A204.1 (cell line): ENCODE data around the gene SERPINB6.
A peak's percentile ranks its signal among the peaks of the same experiment; 100 is the strongest.
"Not testable (repeated sequence)": the region's sequence is repeated elsewhere in the genome, so short reads cannot be mapped to it uniquely, and the experiment has no call there.

Source experiments
- FAIRE-seq: peaks from 2 replicates; lab custom pipeline; 2012; peaks lifted over from hg19 to GRCh38; lab: Jason Lieb, UNC

SERPINB6 gene

DNA sequence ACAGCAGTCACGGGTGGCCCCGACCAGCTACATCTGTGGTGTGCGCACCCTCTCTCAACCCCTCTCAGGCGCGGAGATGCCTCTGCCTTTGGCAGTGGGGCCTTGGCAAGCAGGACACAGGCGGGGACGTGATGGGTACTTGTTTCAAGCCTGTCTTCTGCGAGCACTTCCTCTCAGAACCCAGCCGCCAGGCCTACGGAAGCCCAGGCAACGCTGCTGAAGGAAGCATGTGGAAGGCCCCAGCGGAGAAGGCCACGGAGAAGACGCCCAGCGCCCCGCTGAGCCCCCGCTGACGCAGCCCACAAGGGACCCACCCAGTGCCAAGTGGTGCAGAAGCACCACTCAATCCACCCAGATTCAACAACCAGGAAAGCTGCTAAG lies 13.0 kb downstream of the SERPINB6 start:
- FAIRE-seq, result no peak

DNA sequence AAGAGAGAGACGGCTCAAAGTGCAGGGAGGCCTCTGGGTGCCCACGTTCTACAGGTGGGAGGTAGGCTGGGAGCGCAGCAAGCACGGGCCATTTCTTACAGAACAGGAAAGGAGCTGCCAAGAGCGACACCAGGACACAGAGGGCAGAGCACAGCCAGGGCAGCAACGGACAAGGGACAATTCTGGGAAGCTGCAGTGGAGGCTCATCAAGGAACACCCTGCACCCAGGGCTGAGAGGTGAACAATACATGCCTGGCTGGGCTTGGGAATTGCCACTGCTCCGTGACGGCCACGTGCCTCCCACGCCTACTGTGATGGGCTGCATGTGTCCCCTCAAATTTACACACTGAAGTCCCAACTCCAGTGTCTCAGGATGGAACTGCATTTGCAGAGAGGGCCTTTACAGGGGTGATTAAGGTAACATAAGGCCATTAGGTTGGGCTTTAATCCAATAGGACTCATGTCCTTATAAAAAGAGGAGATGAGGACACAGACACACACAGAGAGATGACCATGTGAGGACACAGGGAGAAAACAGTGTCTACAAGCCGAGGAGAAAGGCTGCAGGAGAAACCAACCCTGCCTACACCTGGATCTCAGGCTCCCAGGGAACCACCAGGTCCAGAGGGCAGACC lies 13.6 kb downstream of the SERPINB6 start:
- no peak for FAIRE-seq

DNA sequence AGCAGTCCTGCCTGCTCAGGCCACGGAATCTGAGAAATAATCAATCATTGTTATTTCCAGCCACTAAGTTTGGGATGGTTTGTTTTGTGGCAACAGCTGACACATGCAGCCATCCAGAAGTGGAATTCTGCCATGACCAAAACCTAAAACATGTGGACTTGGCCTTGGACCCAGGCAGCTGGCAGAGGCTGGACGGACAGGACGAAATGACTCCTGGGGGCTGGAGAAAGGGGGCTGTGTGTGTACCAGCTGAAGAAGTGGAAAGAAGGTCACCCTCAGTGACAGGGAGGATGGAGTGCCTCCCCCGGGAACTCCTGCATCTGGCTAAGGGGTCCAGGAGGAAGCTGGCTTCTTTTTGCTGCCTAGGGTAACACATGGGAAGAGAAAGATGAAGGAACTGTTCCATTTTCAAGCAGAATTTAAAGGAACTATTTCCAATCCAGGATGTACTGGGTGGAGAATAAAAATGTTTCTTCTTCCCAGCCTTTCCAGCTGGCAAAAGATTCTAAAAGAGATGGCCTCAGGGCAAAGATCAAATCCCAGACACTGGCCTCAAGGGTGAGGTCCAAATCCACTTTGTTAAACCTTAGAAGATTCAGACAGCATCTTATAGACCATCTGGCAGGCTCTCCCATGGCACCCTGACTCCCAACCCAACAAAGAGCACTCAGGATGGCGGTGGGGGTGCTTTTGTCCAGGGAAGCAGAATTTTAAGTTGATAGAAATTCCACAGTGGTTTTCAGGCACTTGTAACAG lies 14.3 kb downstream of the SERPINB6 start:
- FAIRE-seq, result no peak

DNA sequence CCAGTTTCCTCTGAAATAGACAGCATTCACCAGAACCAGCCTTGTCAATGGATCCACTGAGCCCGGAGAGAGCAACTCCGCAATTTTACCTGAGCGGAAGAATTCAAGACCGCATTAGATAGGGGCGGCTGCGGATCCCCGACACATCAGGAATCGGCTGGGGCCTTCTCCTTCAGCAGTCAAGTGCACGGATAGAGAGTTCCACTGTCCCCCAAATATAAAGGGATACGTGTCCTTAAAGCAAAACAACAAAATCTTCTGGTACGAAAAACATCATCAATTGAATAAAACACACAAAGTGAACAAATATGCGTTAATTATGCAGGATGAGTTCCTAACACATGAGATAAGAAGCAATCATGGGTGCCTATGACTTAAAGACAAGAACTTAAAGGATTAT lies 18.3 kb downstream of the SERPINB6 start:
- no peak for FAIRE-seq

DNA sequence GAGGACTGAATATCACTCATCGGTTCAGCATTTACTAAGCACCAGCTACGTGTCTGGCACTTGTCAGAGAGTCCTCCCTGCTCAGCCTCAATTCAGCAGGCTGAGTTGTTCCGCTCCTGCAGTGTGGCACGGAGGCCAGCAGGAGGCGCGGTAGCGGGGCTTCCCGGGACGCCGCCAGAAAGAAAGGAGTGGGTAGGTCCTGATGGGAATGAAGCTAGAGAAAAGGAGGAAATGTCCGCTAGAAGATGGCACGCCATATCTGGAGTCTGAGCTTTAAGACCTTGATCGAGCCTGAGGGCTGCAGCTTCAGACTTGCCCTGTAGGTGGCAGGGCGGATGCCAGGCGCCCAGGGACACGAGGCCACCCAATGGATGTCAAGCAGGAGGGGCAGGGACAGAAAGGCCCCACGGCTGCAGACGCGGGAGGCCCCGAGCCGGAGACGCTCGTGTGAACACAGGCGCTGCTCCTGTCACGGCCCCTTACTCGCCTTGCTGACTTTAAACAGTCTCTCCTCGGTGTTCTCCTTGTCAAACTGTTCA lies 18.7 kb downstream of the SERPINB6 start:
- FAIRE-seq, result peak; percentile 68

DNA sequence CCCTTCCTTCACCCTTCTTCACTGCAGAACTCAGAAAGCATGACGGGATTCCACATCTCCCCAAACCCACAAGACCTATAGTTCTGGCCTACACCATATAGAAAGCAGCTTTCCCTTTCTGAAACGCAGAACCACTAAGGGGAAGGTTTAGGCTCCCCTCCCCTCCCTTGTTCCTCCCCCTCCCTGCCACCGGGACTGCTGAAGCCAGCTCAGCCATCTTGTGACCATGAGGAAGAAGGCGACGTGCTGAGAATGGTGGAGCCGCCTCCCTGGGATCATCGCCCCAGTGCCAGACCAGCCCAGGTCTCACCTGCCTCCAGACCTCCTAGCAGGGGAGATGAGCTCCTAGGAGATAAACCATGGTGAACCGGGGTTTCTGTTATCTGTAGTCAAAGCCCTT lies 19.6 kb downstream of the SERPINB6 start:
- no peak for FAIRE-seq

DNA sequence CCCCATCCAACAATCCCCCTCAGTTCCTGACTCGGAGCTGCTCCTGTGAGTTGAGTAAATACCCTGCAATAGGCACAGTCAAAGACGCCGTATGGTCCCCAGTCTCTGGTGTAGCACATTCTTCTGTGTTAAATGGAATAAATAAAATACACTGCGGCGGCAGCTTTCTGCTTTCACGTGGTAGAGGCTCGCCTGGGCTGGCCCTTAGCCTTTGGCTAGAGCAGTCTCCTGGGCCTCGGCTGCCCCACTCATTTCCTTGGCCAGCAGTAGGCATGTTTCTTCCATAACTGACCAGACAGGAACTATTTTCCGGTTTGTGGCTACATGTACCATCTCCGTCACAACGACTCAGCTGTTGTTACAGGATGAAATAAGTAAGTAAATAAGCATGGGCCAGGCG lies 20.7 kb downstream of the SERPINB6 start:
- FAIRE-seq, result no peak

DNA sequence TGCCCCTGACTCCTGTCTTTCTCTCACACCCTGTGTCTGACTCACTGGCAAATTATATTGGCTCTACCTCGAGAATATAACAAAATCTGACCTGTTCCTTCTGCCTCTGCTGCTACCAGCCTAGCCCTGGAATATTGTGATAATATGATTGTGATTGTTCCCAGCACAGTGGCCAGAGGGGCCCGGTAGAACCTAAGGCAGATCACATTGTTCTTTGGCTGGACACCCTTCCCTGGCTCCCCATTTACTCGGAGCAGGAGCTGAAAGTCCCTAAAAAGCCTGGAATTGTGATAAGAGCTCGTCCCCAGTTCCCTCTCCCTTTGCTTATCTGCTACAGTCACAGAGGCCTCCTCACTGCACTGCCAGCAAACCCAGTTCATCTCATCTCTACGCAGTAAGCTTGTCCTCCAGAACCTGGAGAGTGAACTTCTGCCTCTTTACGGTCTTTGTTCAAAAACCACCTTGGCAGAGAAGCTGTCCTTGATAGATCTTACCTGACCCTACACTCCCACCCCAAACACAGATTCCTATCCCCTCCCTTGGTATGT lies 21.8 kb downstream of the SERPINB6 start:
- FAIRE-seq, result no peak

DNA sequence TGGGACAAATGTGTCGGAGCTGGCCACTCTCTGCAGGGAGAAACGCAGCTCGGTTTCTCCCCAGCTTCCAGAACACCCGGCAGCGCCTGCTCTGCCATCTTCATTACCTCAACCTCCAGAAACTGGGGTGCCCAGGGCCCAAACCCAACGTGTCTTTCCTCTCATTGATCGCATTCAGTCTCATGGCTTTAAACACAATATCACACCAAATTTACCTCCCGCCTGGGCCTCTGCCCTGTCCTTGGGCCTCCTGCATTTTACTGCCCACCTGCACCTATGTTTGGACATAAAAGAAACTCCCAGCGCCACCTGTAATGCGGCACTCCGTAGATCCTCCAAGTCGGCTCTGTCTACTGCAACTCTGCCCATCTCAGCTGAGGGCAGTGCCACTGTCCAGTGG lies 22.2 kb downstream of the SERPINB6 start:
- FAIRE-seq, result no peak

DNA sequence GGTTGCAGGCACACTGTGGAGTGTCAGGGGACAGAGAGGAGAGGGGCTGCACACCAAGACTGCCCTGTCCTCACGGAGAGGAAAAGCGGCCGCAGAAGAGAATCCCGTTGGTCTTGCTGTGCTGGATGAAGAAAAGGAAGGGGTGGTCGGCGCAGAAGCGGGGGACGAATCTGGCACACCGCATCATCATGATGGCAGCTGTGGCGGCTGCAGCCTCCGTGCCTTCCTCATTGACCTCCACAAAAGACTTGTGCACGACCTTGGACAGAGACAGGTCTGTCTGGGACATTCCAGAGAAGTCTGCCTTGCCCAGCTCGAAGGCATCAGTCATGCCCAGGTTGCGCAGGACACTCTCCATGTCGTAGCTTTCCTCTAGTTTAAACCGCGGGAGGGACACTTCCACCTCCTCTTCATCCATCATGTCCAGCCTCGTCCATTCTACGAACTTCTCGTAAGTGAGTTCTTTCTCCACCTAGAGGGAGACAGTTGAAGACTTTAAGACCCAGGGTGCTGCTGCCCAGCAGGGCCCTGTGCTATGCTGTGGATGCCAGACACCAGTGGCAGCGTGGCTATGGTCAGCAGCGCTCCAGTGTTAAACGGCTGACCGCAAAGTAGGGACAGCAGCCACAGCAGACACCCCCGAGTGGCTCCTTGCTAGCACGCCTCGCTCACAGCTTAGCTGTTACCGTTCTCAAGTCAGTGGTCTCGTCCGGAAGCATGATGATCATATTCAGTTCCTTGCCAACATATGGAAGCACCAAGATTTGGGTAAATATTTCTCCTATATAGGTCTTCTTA lies 22.9 kb downstream of the SERPINB6 start:
- no peak for FAIRE-seq

DNA sequence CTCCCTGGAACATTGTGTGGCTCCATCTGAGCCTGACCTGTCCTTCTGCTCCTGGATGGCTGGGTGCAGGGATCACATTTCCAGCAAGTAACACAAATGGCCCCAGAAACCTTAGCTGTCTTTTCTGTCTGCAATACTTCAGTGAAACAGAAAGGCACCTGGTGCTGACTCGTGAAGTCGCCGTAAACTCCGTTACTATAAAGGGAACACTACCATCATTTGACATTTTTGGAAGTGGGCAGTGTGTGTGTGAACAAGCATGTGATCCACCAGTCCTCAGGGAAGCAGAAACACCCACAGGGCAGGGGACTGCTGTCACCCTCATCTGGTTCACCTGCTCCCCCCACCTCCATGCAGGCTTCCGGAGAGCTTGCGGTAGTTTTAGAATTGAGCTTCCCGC lies 23.9 kb downstream of the SERPINB6 start:
- FAIRE-seq, result no peak

DNA sequence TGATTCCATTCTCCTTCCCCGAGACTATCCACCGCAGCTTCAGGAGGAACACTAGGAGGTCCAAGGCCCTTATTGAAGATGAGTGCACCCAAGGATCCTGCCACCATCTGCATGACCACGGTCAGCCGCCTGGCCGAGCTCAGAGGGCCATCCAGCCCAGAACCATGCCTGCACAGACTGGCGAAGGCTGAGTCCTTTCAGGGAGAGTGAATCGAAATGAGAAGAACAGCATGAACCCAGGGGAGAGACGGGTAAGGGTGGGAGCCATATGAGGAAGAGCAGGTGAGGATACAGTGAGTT lies 26.3 kb downstream of the SERPINB6 start:
- no peak for FAIRE-seq

DNA sequence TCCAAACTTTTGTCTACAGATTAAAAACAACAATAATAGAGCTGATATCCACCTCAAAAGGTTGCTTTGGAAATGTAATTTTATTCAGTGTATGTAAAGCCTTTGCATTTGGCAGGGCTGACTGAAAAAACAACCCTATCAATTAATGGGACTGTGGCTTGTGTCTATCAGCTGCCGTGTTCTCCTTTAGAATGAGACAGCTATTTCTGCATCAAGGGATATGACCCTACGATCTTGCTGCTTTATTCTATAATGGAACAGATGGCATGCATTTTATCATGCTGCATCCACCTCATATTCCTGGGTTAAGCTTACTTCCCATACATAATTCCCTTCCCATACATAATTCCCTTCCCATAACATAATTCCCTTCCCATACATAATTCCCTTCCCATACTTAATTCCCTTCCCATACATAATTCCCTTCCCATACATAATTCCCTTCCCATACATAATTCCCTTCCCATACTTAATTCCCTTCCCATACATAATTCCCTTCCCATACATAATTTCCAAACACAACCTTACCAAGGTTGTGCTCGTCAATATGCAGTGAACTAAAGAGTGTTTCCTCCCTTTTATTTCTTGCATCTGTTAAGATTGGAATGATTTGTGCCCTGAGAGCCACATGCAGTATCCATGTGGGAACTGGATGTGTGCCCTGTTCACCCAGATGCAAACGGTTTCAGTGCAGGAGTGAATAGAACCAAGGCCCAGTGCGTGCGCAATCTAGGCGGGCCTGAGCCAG lies 26.8 kb downstream of the SERPINB6 start:
- no peak for FAIRE-seq

DNA sequence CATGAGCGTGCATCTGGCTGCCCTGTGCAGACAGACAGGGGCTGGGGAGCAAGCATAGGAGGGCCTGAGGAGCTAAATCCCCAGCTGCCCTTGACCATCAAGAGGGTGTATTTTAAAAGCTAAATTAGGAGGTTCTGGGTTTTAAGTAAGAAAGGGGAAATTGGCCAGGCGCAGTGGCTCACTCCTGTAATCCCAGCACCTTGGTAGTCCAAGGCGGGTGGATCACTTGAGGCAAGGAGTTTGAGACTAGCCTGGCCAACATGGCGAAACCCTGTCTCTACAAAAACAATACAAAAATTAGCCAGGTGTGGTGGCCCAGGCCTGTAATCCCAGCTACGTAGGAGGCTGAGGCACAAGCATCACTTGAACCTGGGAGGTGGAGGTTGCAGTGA lies 27.8 kb downstream of the SERPINB6 start:
- FAIRE-seq, result no peak

DNA sequence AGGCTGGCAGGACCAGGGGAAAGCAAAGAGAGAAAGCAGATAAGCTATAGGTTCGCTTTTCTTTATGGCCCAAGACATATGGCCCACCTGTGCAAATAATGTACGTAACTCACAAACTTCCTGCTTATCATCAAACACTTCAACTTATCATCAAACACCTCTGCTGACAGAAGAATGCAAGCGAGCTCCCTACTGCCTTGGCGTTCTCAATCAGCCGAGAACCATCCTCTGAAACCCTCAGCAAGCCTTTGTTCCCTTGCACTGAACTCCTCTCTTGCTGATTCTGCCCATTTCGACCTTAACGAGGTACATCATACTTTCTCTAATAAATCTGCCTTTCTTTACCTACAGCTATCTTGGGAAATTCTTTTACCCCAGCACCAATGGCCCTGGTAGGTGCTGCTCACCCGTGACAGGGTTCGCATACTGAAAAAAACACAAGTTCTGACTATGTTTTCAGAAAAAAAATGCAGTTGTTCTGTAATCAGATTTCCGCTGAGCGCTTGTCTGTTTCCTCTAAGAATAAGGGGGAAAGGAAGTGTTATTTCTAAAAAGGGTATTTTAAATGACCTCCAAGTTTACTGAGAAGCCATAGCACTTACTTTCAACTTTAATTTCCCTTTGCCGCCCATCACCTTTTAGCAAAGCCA lies 28.3 kb downstream of the SERPINB6 start:
- no peak for FAIRE-seq

DNA sequence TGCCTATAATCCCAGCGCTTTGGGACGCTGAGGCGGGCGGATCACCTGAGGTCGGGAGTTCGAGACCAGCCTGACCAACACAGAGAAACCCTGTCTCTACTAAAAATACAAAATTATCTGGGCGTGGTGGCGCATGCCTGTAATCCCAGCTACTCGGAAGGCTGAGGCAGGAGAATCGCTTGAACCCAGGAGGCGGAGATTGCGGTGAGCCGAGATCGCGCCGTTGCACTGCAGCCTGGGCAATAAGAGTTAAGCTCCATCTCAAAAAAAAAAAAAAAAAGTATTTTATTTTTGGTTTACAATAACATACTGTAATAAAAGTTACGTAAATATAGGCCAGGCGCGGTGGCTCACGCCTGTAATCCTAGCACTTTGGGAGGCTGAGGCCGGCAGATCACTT lies 29.3 kb downstream of the SERPINB6 start:
- not testable (repeated sequence) for FAIRE-seq

DNA sequence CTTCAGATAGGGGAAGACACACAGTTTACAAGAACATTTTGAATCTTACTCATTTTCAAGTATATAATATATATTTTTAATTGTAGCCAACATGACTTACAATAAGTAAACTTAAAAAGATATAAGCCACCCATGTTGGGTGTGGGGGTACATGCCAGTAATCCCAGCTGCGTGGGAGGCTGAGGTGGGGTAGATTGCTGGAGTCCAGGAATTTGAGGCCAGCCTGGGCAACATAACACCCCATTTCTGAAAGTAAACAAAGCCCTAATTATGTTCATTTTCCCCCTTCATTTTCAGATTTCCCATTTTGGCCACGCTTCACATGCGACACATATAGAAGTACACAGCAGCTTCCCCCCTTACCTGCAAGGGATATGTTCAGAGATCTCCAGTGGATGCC lies 30.5 kb downstream of the SERPINB6 start:
- FAIRE-seq, result no peak

DNA sequence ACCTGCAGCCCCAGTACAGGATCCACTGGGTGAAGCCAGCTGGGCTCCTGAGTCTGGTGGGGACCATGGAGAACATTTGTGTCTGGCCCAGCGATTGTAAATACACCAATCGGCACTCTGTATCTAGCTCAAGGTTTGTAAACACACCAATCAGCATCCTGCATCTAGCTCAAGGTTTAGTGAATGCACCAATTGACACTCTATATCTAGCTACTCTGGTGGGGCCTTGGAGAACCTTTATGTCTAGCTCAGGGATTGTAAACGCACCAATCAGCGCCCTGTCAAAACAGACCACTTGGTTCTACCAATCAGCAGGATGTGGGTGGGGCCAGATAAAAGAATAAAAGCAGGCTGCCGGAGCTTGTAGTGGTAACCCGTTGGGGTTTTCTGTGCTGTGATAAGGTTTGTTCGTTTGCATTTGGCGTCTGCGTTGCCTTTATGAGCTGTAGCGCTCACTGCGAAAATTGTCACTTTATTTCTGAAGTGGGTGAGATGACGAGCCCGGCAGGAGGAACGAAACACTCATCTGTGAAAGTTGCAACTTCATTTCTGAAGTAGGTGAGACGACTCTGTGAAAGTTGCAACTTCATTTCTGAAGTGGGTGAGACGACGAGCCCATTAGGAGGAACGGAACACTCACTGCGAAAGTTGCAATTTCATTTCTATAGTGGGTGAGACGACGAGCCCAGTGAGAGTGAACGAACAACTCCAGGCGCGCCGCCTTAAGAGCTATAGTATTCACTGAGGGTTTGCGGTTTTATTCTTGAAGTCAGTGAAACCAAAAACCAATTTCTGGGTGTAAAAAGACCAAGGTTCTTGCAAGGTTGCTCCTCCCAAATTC lies 31.1 kb downstream of the SERPINB6 start:
- no peak for FAIRE-seq

DNA sequence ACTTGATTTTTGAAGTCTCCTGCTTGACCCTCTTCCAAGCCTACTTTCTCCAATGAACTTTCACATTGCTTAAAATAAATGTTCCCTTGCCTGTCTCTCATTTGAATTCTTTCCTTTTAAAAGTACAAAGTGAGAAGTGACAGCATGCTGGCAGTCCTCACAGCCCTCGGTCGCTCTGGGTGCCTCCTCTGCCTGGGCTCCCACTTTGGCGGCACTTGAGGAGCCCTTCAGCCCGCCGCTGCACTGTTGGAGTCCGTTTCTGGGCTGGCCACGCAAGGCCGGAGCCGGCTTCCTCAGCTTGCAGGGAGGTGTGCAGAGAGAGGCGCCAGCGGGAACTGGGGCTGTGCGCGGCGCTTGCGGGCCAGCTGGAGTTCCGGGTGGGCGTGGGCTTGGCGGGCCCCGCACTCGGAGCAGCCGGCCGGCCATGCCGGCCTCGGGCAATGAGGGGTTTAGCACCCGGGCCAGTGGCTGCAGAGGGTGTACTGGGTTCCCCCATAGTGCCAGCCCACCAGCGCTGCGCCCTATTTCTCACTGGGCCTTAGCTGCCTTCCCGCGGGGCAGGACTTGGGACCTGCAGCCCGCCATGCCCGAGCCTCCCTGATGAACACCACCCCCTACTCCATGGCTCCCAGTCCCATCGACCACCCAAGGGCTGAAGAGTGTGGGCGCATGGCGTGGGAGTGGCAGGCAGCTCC lies 31.9 kb downstream of the SERPINB6 start:
- FAIRE-seq, result no peak

DNA sequence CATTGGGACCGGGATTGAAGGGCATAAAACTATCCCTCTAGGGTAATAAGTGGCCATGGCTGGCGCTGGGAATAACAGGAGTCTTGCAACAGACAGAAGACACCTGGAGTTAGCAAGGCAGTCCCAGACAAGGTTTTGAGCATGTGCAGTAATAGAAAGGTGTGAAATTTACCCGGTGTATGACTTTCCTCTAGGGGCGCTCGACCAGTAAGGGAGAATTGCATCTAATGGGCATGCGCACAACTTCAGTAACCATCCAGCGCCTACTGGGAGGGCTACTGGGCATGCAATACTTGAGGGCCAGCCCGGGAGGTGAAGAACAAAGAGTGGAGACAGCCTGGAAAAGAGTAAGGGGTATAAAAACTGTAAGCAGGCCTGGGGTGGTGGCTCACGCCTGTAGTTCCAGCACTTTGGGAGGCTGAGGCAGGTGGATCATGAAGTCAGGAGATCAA lies 32.7 kb downstream of the SERPINB6 start:
- FAIRE-seq, result no peak
